Fibroblast of mammary gland (primary cell): ENCODE data around the gene ACOT11.

Experiments
- DNase-seq: peaks from one replicate; pipeline ENCODE4 v3.0.0-alpha.2; 2010; ENCODE audit warnings: low read depth
- H3K4me3 ChIP-seq: 2 replicates; pipeline ENCODE4 v1.5.1; 2011; ENCODE audit warnings: low read depth, mild to moderate bottlenecking, low read length, moderate library complexity; ENCODE audit not compliant: control insufficient read depth
- CTCF ChIP-seq: conservative IDR thresholded peaks from 2 replicates; pipeline ENCODE4 v1.5.1; 2011; ENCODE audit warnings: low read depth, low read length, inconsistent platforms; ENCODE audit not compliant: control insufficient read depth, insufficient read depth

ACOT11 gene

GRCh38 chr1:54557671-54558355 lies 9.8 kb downstream of the ACOT11 start:
- no peak overlapping the region for H3K4me3 ChIP-seq
- DNase-seq: no peak
- TF ChIP-seq CTCF: no peak

GRCh38 chr1:54558434-54559030 lies 10.5 kb downstream of the ACOT11 start:
- no peak for DNase-seq
- H3K4me3 ChIP-seq: no peak overlapping the region
- TF ChIP-seq CTCF: no peak

- no peak for TF ChIP-seq CTCF
- no peak overlapping the region for H3K4me3 ChIP-seq
- DNase-seq: no peak
Observed at GRCh38 chr1:54559111-54559548, 11.1 kb downstream of the ACOT11 start.

- TF ChIP-seq CTCF: no peak
- no peak for DNase-seq
- H3K4me3 ChIP-seq: no peak overlapping the region
Observed at GRCh38 chr1:54559771-54560231, 11.8 kb downstream of the ACOT11 start.

GRCh38 chr1:54564312-54565112 lies 16.5 kb downstream of the ACOT11 start:
- TF ChIP-seq CTCF: no peak
- no peak overlapping the region for H3K4me3 ChIP-seq
- DNase-seq: no peak

GRCh38 chr1:54565113-54565501 lies 17.1 kb downstream of the ACOT11 start:
- no peak for DNase-seq

More at GRCh38 chr1:54565113-54565501, 17.1 kb downstream of the ACOT11 start:
- no peak overlapping the region for H3K4me3 ChIP-seq
- TF ChIP-seq CTCF: no peak
